Mucosa of descending colon (tissue), 3 donors: ENCODE data around the gene TTC7B. TPM values are rescaled to one million over a fixed set of nuclear protein-coding genes. Genes with fewer than 3 reads are reported as not detected.

Experiments
- ATAC-seq: fragments of 200-7000 bp; cut with Tn5 transposase; one replicate; pipeline ENCODE4 v1.9.1; 2020; ENCODE audit warnings: mild to moderate bottlenecking, moderate library complexity
- DNase-seq, 3 donors: peaks; one replicate each; pipeline ENCODE4 v3.0.0-alpha.2; 2020
- H3K36me3 ChIP-seq: fragments of 200-600 bp; one replicate; pipeline ENCODE4 v1.8.0; 2021; ENCODE audit warnings: low read depth, mild to moderate bottlenecking
- H3K4me1 ChIP-seq: fragments of 200-600 bp; one replicate; pipeline ENCODE4 v1.8.0; 2021; ENCODE audit warnings: low read depth, mild to moderate bottlenecking
- H3K4me3 ChIP-seq: fragments of 200-600 bp; one replicate; pipeline ENCODE4 v1.8.0; 2021; ENCODE audit warnings: mild to moderate bottlenecking
- H3K9me3 ChIP-seq: fragments of 200-600 bp; one replicate; pipeline ENCODE4 v1.8.0; 2021; ENCODE audit warnings: mild to moderate bottlenecking
- CTCF ChIP-seq: fragments of 200-600 bp; IDR thresholded peaks from one replicate; pipeline ENCODE4 v1.8.0; 2022; ENCODE audit warnings: antibody characterized with exemption, mild to moderate bottlenecking
- intact Hi-C, 2 donors: fragments of 100-400 bp; cut with DNase I in 1 of 2; cut with micrococcal nuclease in 1 of 2; formaldehyde crosslinking; loops; one replicate each; pipeline versions ENCODE4 v1.11.0 to v1.11.1; 2022; cut with DNase I, micrococcal nuclease
- total RNA-seq, 3 donors: library from RNA; stranded (reverse); fragmentation: NEBNext Ultra II Directional in 2 of 3; extraction: Animal tissue kit (Norgen Biotek cat#: 25700) in 2 of 3; gene quantifications; one replicate each; pipeline versions ENCODE4 v1.2.1 to v1.2.4, GENCODE V29; 2021 to 2023
- donor health status: DM: no; HTN: no; CAD: no; lungs with moderate emphysema.
- donor health status: DM: no; HTN: no; CAD: no.
- donor health status: DM: no; HTN: yes; CAD: no.

TTC7B gene
- total RNA-seq, 3 donors from 2014 or later = 6.0 to 72.8 (median 10.0) TPM

DNA sequence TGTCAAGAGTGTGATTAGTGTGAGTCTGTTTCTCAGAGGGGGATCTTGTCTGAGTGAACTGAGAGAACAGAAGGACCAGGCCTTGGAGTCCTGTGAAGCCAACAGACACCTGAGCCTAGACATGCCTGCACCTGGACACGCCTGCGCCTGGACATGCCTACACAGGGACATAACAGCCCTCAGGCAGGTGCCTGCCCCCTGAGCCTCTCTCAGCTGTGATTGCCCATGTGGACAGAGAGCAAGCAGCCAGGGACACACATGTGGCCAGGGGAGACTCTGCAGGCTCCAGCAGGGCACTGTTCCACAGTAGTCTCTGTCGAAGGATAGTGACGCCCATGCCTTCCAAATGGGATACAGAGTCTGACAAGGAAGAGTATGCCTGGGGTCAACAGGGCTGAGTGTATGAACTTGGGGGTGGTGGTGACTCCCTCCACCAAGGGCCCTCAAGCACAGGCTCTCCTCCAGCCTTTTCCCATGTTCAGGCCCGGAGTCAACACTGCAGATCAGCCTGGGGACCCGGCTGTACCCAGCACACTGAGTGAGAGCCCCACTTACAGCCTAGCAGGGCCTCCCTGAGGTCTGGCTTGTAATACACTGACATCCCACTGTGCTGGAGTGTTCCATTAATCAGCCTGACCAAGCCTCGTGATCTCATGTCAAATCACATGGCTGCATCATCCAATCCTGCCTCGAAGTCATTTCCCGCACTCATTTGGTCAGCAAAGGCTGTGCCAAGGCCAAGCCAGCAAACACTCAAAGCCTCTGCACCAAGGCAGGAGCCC is 246.4 kb downstream of the TTC7B start:
- no peaks in the 10 kb centered on the region for H3K4me1 ChIP-seq
- TF ChIP-seq CTCF = no peak
- intact Hi-C loops = no loop called here
- no peak for DNase-seq
- H3K36me3 ChIP-seq = no peaks in the 10 kb centered on the region
- no peaks in the 10 kb centered on the region for H3K9me3 ChIP-seq
- H3K4me3 ChIP-seq = no peak overlapping the region
- no peak for ATAC-seq

GRCh38 chr14:90569201-90569600 is 247.0 kb downstream of the TTC7B start:
- ATAC-seq = no peak
- no peaks in the 10 kb centered on the region for H3K9me3 ChIP-seq
- H3K36me3 ChIP-seq = no peaks in the 10 kb centered on the region
- no peak for DNase-seq
- H3K4me3 ChIP-seq = no peak overlapping the region
- no peaks in the 10 kb centered on the region for H3K4me1 ChIP-seq
- TF ChIP-seq CTCF = no peak
- intact Hi-C loops = no loop called here

DNA sequence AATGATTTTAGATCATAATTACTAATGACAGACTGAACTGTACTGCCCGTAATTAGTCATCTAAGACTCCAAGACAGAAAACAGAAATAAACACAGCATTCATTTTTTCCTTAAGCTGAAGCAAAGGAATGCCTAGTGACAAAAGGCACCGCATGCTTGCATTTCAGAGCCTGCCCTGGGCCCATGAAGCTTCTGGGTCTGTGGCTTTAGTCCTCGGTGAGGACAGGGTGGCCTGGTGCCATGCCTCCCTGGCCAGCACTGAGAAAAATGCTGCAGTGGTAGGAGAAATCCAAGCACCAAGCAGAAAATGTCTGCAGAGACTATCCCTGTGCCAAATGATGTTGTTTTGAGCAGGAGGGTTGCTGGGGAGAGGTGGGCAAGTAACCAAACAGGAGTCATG is 247.8 kb downstream of the TTC7B start:
- H3K9me3 ChIP-seq = no peaks in the 10 kb centered on the region
- no peak for DNase-seq
- no peak overlapping the region for H3K4me3 ChIP-seq
- no peaks in the 10 kb centered on the region for H3K36me3 ChIP-seq
- no peak for TF ChIP-seq CTCF
- no peak for ATAC-seq
- H3K4me1 ChIP-seq = no peaks in the 10 kb centered on the region
- intact Hi-C loops = no loop called here

DNA sequence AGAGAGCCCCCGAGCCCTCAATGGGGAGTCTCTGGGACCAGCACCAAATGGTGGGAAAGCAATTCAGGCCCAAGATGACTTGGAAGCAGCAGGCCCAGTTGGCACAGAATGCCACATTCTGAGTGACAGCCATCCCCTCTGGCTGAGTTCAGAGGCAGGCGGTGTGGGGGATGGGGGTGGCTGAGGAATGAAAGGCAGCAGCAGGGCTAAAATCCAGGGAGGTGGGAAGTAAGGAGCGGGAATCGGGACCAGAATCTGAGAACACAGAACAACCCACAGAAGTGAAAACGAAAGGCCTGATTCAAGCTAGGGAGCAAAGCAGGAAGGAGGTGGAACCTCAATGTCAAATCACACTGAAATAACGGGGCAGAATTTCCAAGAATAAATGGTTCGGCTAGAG is 248.2 kb downstream of the TTC7B start:
- TF ChIP-seq CTCF = no peak
- intact Hi-C loops = no loop called here

GRCh38 chr14:90567191-90567590 is 249.0 kb downstream of the TTC7B start:
- TF ChIP-seq CTCF = no peak
- H3K4me1 ChIP-seq = no peaks in the 10 kb centered on the region
- DNase-seq (no peak), ATAC-seq (no peak)
- no peaks in the 10 kb centered on the region for H3K9me3 ChIP-seq
- intact Hi-C loops = no loop called here
- no peak overlapping the region for H3K4me3 ChIP-seq
- no peaks in the 10 kb centered on the region for H3K36me3 ChIP-seq

More for the DNA sequence above, 248.2 kb downstream of the TTC7B start:
- Histone ChIP-seq H3K4me1 (no peaks in the 10 kb centered on the region), H3K36me3 (no peaks in the 10 kb centered on the region), H3K4me3 (no peak overlapping the region), H3K9me3 (no peaks in the 10 kb centered on the region)
- ATAC-seq (no peak), DNase-seq (no peak)
